Measurements from ENCODE around the gene RPGR.

GRCh38 chrX:38356401-38356800 is 29.1 kb upstream of the RPGR start:
- TF ChIP-seq CTCF (IDR thresholded peaks at IDR 0.05; ENCODE audit: insufficient read depth, low read length) (no peak), REST (IDR thresholded peaks at IDR 0.05; ENCODE audit: insufficient replicate concordance, low read depth) (no peak), POLR2AphosphoS5 (IDR thresholded peaks at IDR 0.05; ENCODE audit: low read depth) (no peak)

Data from HL-60 (cell line).